K562 (cell line): ENCODE measurements around the gene ZSCAN22.

Source experiments
- BACH1 ChIP-seq: fragments of 200-800 bp; sonication (Bioruptor generic); IDR thresholded peaks from 2 replicates; pipeline ENCODE4 v1.6.1; 2016; ENCODE audit warnings: missing genetic modification characterization, missing compliant biosample characterization
- CBFB ChIP-seq: sonication (generic); formaldehyde crosslinking; IDR thresholded peaks from 2 replicates; pipeline ENCODE4 v1.4.0; 2020; ENCODE audit warnings: mild to moderate bottlenecking, missing genetic modification reagents
- ETV5 ChIP-seq: sonication (generic); formaldehyde crosslinking; IDR thresholded peaks from 2 replicates; pipeline ENCODE4 v1.4.0; 2020; ENCODE audit warnings: low read depth, mild to moderate bottlenecking, missing genetic modification reagents
- KLF1 ChIP-seq: fragments of 450-650 bp; IDR thresholded peaks from 2 replicates; pipeline ENCODE4 v1.6.1; 2016; ENCODE audit warnings: missing genetic modification characterization, missing compliant biosample characterization
- NFRKB ChIP-seq: fragments of 450-650 bp; IDR thresholded peaks from 2 replicates; pipeline ENCODE4 v1.6.1; 2016; ENCODE audit warnings: low read depth
- SETDB1 ChIP-seq: IDR thresholded peaks from one replicate; pipeline ENCODE4 v1.6.1; 2012; ENCODE audit warnings: low read length, control low read depth, inconsistent platforms
- TGIF2 ChIP-seq: sonication (generic); formaldehyde crosslinking; IDR thresholded peaks from 2 replicates; pipeline ENCODE4 v1.8.1; 2022; ENCODE audit warnings: mild to moderate bottlenecking, missing genetic modification reagents, moderate library complexity
- ZKSCAN1 ChIP-seq: fragments of 150-350 bp; IDR thresholded peaks from 2 replicates; pipeline ENCODE4 v1.6.1; 2016; ENCODE audit warnings: low read depth, low read length
- ZNF316 ChIP-seq: fragments of 450-650 bp; IDR thresholded peaks from 2 replicates; pipeline ENCODE4 v1.6.1; 2016
- ZNF551 ChIP-seq: fragments of 250-450 bp; sonication (Bioruptor Pico); IDR thresholded peaks from 2 replicates; pipeline ENCODE4 v1.5.0; 2021; ENCODE audit warnings: mild to moderate bottlenecking, moderate library complexity
- TF ChIP-seq, protein P1 (sequence below): fragments of 250-450 bp; sonication (Bioruptor Pico); IDR thresholded peaks from 2 replicates; pipeline ENCODE4 v1.4.0; 2020; ENCODE audit warnings: borderline replicate concordance
- TF ChIP-seq, protein P2 (sequence below), 3 experiments: IDR thresholded peaks in 2 of 3; conservative IDR thresholded peaks in 1 of 3; 2 replicates each; pipeline ENCODE4 v1.5.1; 2011 to 2012; ENCODE audit warnings: low read length in 3 of 3, mild to moderate bottlenecking in 3 of 3, control low read depth in 2 of 3, improper control_type of control experiment in 1 of 3, inconsistent platforms in 1 of 3, low read depth in 1 of 3, mixed read lengths in 1 of 3, moderate library complexity in 1 of 3; ENCODE audit not compliant: insufficient read depth in 2 of 3
- TF ChIP-seq, protein P3 (sequence below): fragments of 450-650 bp; IDR thresholded peaks from 2 replicates; pipeline ENCODE4 v1.6.1; 2016; ENCODE audit warnings: missing biosample characterization, missing genetic modification characterization

DNA sequence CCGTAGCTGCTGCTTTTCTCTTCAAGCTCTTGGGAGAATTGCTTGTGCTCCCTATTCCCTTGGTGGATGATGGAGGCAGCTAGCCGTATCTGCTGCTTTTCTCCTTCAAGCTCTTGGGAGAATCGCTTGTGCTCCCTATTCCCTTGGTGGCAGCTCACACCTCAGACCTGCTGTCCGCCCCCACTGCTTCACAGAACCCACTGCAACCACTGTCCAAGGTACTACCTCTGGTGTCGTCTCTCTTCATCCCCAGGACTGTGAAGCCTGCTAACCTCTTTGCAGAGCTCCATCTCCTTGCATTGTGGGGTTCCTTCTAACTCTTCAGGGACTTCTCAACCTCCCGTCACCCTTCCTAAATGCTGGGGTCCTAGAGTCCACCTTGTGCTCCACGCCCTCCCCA, 26.2 kb upstream of the ZSCAN22 start:
- TF ChIP-seq ETV5 (CRISPR knock-in tag) = no peak
- TF ChIP-seq ZNF316 = no peak
- no peak for TF ChIP-seq CBFB (CRISPR knock-in tag)
- TF ChIP-seq, protein P1, sequence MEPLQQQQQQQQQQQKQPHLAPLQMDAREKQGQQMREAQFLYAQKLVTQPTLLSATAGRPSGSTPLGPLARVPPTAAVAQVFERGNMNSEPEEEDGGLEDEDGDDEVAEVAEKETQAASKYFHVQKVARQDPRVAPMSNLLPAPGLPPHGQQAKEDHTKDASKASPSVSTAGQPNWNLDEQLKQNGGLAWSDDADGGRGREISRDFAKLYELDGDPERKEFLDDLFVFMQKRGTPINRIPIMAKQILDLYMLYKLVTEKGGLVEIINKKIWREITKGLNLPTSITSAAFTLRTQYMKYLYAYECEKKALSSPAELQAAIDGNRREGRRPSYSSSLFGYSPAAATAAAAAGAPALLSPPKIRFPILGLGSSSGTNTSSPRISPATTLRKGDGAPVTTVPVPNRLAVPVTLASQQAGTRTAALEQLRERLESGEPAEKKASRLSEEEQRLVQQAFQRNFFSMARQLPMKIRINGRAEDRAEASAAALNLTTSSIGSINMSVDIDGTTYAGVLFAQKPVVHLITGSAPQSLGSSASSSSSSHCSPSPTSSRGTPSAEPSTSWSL (CRISPR knock-in tag) = no peak
- TF ChIP-seq TGIF2 (CRISPR knock-in tag) = no peak
- TF ChIP-seq SETDB1 = no peak
- TF ChIP-seq, protein P2, sequence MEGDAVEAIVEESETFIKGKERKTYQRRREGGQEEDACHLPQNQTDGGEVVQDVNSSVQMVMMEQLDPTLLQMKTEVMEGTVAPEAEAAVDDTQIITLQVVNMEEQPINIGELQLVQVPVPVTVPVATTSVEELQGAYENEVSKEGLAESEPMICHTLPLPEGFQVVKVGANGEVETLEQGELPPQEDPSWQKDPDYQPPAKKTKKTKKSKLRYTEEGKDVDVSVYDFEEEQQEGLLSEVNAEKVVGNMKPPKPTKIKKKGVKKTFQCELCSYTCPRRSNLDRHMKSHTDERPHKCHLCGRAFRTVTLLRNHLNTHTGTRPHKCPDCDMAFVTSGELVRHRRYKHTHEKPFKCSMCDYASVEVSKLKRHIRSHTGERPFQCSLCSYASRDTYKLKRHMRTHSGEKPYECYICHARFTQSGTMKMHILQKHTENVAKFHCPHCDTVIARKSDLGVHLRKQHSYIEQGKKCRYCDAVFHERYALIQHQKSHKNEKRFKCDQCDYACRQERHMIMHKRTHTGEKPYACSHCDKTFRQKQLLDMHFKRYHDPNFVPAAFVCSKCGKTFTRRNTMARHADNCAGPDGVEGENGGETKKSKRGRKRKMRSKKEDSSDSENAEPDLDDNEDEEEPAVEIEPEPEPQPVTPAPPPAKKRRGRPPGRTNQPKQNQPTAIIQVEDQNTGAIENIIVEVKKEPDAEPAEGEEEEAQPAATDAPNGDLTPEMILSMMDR (IDR thresholded peaks at IDR 0.05 in 2 of 3, conservative IDR thresholded peaks at IDR 0.05 in 1 of 3; ENCODE audit: insufficient read depth in 2 of 3, low read depth in 1 of 3, low read length in 3 of 3) = no peak
- TF ChIP-seq, protein P3, sequence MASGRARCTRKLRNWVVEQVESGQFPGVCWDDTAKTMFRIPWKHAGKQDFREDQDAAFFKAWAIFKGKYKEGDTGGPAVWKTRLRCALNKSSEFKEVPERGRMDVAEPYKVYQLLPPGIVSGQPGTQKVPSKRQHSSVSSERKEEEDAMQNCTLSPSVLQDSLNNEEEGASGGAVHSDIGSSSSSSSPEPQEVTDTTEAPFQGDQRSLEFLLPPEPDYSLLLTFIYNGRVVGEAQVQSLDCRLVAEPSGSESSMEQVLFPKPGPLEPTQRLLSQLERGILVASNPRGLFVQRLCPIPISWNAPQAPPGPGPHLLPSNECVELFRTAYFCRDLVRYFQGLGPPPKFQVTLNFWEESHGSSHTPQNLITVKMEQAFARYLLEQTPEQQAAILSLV (tag) = no peak
- no peak for TF ChIP-seq KLF1 (tag)
- TF ChIP-seq BACH1 (tag) = no peak
- TF ChIP-seq NFRKB = no peak
- no peak for TF ChIP-seq ZKSCAN1
- TF ChIP-seq ZNF551 (CRISPR knock-in tag) = no peak
